Measurements from ENCODE around the gene CHST7.

DNA sequence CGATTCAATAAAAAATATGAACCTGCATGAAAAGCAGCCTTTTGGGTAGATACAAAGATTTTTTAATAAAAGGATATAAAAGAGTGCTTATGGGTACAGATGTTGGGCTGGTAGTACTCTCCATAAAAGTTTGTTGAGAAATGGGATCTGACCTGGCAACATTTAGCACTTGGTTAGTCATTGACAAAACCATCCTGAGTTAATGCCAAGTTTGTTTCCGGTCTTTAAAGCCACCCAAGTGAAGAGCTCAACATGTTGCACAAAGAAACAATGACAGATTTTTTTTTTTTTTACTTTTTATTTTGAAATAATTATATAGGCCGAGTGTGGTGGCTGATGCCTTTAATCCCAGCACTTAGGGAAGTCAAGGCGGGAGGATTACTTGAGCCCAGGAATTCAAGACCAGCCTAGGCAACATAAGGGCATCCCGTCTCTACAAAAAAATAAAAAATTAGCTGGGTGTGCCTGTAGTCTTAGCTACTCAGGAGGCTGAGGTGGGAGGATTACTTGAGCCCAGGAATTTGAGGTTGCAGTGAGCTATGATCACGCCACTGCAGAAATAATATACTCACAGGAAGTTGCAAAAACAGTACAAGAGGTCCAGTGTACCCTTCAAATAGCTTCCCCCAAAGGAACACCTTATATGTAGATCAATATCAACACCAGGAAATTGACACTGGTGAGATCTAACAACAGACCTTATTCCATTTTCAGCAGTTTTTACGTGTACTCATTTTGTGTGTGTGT lies 16.6 kb downstream of the CHST7 start:
- TF ChIP-seq, protein P1, sequence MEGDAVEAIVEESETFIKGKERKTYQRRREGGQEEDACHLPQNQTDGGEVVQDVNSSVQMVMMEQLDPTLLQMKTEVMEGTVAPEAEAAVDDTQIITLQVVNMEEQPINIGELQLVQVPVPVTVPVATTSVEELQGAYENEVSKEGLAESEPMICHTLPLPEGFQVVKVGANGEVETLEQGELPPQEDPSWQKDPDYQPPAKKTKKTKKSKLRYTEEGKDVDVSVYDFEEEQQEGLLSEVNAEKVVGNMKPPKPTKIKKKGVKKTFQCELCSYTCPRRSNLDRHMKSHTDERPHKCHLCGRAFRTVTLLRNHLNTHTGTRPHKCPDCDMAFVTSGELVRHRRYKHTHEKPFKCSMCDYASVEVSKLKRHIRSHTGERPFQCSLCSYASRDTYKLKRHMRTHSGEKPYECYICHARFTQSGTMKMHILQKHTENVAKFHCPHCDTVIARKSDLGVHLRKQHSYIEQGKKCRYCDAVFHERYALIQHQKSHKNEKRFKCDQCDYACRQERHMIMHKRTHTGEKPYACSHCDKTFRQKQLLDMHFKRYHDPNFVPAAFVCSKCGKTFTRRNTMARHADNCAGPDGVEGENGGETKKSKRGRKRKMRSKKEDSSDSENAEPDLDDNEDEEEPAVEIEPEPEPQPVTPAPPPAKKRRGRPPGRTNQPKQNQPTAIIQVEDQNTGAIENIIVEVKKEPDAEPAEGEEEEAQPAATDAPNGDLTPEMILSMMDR (IDR thresholded peaks at IDR 0.05), result no peak
- no peak for TF ChIP-seq EZH2 (IDR thresholded peaks at IDR 0.05; ENCODE audit: borderline replicate concordance, insufficient read depth, low read depth, low read length, poor library complexity, severe bottlenecking)
